Thyroid gland (tissue), 4 donors: ENCODE measurements around the gene ZNF467. TPM values are rescaled to one million over a fixed set of nuclear protein-coding genes. Genes with fewer than 3 reads are reported as not detected.

ENCODE experiments used
- DNase-seq, 2 donors: peaks; one replicate each; pipeline ENCODE4 v3.0.0-alpha.2; 2019
- H3K27ac ChIP-seq, 3 donors: fragments of 200-600 bp; sonication (generic); 1 replicate in 2 of 3; 2 replicates in 1 of 3; pipeline ENCODE4 v1.5.1; 2016 to 2019; ENCODE audit warnings: mild to moderate bottlenecking in 1 of 3, moderate library complexity in 1 of 3
- H3K27me3 ChIP-seq: fragments of 200-600 bp; sonication (generic); one replicate; pipeline ENCODE4 v1.5.1; 2019
- H3K36me3 ChIP-seq, 2 donors: fragments of 200-600 bp; sonication (generic); one replicate each; pipeline ENCODE4 v1.5.1; 2016 to 2019
- H3K4me1 ChIP-seq, 2 donors: fragments of 200-600 bp; sonication (generic); one replicate each; pipeline ENCODE4 v1.5.1; 2017 to 2019
- H3K4me3 ChIP-seq, 3 donors: fragments of 200-600 bp; sonication (generic); replicated peaks in 1 of 3; 1 replicate in 2 of 3; 2 replicates in 1 of 3; pipeline ENCODE4 v1.5.1; 2016; ENCODE audit warnings: mild to moderate bottlenecking in 1 of 3
- H3K9me3 ChIP-seq: fragments of 200-600 bp; sonication (generic); one replicate; pipeline ENCODE4 v1.5.1; 2017
- POLR2A ChIP-seq, 2 donors: fragments of 450-650 bp; IDR thresholded peaks; one replicate each; pipeline ENCODE4 v1.6.1; 2017; ENCODE audit warnings: antibody characterized with exemption in 2 of 2, mild to moderate bottlenecking in 2 of 2, moderate library complexity in 1 of 2
- WGBS, 2 donors: methylation state at CpG; one replicate each; pipeline ENCODE4 v1.1.5; 2017; 5-methylcytosine and 5-hydroxymethylcytosine counted together
- intact Hi-C: fragments of 100-400 bp; cut with DNase I; formaldehyde crosslinking; loops from one replicate; pipeline ENCODE4 v1.15.1; 2023
- total RNA-seq, 4 donors: library from RNA; depleted of rRNA; stranded (reverse); fragments of >200 nt; gene quantifications; one replicate each; pipeline ENCODE4 v1.2.3, GENCODE V29; 2016
- TF ChIP-seq, protein P1 (sequence below), 6 experiments: fragments of 200-600 bp in 3 of 6; fragments of 450-650 bp in 3 of 6; sonication (generic) in 3 of 6; IDR thresholded peaks; one replicate each; pipeline ENCODE4 v1.5.1; 2016 to 2019; ENCODE audit warnings: antibody characterized with exemption in 6 of 6, mild to moderate bottlenecking in 2 of 6, inconsistent platforms in 1 of 6, moderate library complexity in 1 of 6

ZNF467 gene
- total RNA-seq, 4 donors from 2014 or later: 11.8 to 18.8 (median 15.5) TPM

DNA sequence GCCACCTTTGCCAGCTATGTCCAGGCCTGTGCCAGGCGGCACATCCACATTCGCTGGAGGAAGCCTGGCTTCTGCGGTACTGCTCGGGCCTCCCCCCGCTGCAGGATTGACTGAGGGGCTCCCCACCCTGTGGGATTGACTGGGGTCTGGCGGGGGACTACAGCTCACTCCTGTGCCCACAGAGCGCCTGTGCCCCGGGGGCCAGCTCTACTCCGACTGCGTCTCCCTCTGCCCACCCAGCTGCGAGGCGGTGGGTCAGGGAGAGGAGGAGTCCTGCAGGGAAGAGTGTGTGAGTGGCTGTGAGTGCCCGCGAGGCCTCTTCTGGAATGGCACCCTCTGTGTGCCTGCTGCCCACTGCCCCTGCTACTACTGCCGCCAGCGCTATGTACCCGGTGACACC, 6.7 kb upstream of the ZNF467 start:
- intact Hi-C loops: no loop called here

DNA sequence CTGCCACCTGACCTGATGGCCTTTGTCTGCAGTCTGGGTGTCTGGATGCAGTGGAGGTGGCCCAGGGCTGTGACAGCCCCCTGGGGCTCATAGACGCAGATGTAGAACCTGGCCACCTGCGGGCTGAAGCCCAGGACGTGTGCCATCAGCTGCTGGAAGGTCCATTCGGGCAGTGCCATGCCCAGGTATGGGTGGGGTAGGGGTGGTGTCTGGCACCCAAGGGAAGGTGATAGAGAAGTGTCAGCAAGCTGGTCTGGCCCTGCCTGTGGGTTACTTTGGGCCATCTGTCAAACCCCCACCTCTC, 6.1 kb upstream of the ZNF467 start:
- no peaks in the 10 kb centered on the region for H3K9me3 ChIP-seq
- 88 to 97% methylated on average over 4 of the region's 4 CpGs for WGBS, 2 donors
- H3K4me3 ChIP-seq: no peak overlapping the region
- intact Hi-C loops: no loop called here
- peaks cover 3 to 17% of the 10 kb centered on the region in 2 donors for H3K4me1 ChIP-seq
- no peaks in the 10 kb centered on the region for H3K27me3 ChIP-seq
- H3K36me3 ChIP-seq: no peaks in the 10 kb centered on the region
- DNase-seq: no peak
- TF ChIP-seq POLR2A (IDR thresholded peaks at IDR 0.05): no peak
- TF ChIP-seq, protein P1, sequence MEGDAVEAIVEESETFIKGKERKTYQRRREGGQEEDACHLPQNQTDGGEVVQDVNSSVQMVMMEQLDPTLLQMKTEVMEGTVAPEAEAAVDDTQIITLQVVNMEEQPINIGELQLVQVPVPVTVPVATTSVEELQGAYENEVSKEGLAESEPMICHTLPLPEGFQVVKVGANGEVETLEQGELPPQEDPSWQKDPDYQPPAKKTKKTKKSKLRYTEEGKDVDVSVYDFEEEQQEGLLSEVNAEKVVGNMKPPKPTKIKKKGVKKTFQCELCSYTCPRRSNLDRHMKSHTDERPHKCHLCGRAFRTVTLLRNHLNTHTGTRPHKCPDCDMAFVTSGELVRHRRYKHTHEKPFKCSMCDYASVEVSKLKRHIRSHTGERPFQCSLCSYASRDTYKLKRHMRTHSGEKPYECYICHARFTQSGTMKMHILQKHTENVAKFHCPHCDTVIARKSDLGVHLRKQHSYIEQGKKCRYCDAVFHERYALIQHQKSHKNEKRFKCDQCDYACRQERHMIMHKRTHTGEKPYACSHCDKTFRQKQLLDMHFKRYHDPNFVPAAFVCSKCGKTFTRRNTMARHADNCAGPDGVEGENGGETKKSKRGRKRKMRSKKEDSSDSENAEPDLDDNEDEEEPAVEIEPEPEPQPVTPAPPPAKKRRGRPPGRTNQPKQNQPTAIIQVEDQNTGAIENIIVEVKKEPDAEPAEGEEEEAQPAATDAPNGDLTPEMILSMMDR (IDR thresholded peaks at IDR 0.05): no peak
- no peak overlapping the region for H3K27ac ChIP-seq

More for the DNA sequence above, 6.7 kb upstream of the ZNF467 start:
- Histone ChIP-seq H3K36me3 (no peaks in the 10 kb centered on the region), H3K4me1 (peaks cover 0 to 11% of the 10 kb centered on the region in 2 donors), H3K27me3 (no peaks in the 10 kb centered on the region), H3K9me3 (no peaks in the 10 kb centered on the region), H3K27ac (no peak overlapping the region), H3K4me3 (no peak overlapping the region)
- no peak for DNase-seq
- TF ChIP-seq, protein P1 (IDR thresholded peaks at IDR 0.05): no peak
- no peak for TF ChIP-seq POLR2A (IDR thresholded peaks at IDR 0.05)
- 94 to 95% methylated on average over 11 to 14 of the region's 17 CpGs for WGBS, 2 donors

DNA sequence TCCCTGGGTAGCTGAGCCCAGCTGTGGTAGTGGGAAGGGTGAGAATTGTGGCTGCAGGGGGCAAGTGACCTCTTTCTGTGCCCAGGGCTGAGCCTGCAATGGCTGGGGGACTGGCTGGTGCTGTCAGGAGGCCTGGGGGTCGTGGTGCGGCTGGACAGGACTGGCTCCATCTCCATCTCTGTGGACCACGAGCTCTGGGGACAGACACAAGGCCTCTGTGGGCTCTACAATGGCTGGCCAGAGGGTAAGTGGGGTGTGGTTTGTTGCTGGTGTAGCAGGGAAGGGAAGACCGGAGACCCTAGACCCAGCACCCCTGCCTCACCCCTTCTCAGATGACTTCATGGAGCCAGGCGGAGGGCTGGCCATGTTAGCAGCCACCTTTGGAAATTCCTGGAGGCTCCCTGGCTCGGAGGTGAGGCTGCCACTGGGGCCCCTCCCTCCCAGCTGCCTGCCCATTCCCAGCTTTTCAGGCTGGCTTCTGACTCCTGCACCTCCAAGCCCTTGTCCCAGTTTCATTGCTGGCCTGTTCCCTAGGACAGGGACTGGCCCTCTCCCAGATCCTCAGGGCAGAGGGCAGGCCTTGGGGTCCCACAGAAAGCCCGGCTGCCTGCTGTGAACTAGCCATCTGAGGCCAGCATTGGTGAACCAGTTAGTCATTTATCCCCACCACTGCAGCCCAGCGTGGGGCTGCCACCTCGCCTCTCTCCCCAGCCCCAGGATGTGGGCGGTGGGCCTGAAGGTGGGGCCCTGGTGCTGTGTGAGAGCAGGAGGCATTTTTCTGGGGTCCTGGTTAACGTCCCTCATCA, 5.5 kb upstream of the ZNF467 start:
- Histone ChIP-seq H3K36me3 (no peaks in the 10 kb centered on the region), H3K27ac (no peak overlapping the region), H3K9me3 (no peaks in the 10 kb centered on the region), H3K4me1 (peaks cover 9 to 22% of the 10 kb centered on the region in 2 donors), H3K27me3 (no peaks in the 10 kb centered on the region), H3K4me3 (no peak overlapping the region)
- TF ChIP-seq, protein P1 (IDR thresholded peaks at IDR 0.05): no peak
- TF ChIP-seq POLR2A (IDR thresholded peaks at IDR 0.05): no peak
- DNase-seq: no peak
- 88 to 90% methylated on average over 8 to 10 of the region's 11 CpGs for WGBS, 2 donors
- intact Hi-C loops: no loop called here

DNA sequence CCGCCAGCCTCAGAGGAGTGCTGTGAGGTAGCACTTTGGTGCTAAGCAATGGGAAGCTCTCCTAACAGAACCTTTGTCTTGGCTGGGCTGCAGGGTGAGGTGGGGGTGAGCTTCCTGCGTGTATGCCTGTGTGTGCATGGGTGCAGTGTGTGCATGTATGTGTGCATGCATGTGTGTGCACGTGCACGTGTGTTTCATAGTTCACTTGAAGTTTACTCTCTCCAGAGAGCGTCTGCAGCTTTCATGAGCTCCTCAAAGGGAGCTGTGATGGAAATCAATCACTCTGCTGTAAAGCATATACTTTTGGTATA, 4.9 kb upstream of the ZNF467 start:
- DNase-seq: no peak
- no peak overlapping the region for H3K27ac ChIP-seq
- H3K4me3 ChIP-seq: no peak overlapping the region
- no peaks in the 10 kb centered on the region for H3K36me3 ChIP-seq
- intact Hi-C loops: no loop called here
- WGBS, 2 donors: 52 to 70% methylated on average over 3 to 5 of the region's 5 CpGs
- no peaks in the 10 kb centered on the region for H3K9me3 ChIP-seq
- no peaks in the 10 kb centered on the region for H3K27me3 ChIP-seq
- TF ChIP-seq, protein P1 (IDR thresholded peaks at IDR 0.05): no peak
- TF ChIP-seq POLR2A (IDR thresholded peaks at IDR 0.05): no peak
- H3K4me1 ChIP-seq: peaks cover 11 to 24% of the 10 kb centered on the region in 2 donors

DNA sequence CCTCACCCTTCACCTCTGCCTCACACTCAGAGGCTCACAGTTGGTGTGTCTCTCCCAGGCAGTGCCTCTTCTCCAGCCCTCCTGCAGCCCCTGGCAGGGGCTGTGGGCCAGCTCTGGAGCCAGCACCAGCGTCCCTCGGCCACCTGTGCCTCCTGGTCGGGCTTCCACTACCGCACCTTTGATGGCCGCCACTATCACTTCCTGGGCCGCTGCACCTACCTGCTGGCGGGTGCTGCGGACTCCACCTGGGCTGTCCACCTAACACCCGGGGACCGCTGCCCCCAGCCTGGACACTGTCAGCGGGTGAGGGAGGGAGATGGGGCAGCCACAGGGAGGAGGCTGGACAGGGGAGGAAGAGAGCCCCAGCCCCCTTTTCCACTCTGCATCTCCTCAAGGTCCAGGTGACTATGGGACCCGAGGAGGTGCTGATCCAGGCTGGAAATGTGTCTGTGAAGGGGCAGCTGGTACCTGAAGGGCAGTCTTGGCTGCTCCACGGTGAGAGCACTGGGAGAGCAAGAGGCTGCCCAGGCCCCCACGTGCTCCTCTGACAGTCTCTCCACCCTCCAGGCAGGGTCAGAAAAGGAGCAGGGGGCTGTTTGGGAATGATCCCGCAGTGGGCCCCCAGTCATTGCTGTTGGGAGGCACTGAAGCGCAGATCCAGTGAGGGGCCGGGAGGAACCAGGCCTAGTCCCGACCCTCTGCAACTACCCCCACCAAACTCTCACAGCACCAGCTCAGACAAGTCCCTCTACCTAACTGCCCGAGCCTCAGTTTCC, 4.4 kb upstream of the ZNF467 start:
- Histone ChIP-seq H3K9me3 (no peaks in the 10 kb centered on the region), H3K27ac (no peak overlapping the region), H3K4me3 (no peak overlapping the region), H3K27me3 (no peaks in the 10 kb centered on the region), H3K36me3 (no peaks in the 10 kb centered on the region), H3K4me1 (peaks cover 11 to 24% of the 10 kb centered on the region in 2 donors)
- DNase-seq: no peak
- TF ChIP-seq, protein P1 (IDR thresholded peaks at IDR 0.05): no peak
- TF ChIP-seq POLR2A (IDR thresholded peaks at IDR 0.05): no peak
- 72 to 84% methylated on average over 8 to 17 of the region's 19 CpGs for WGBS, 2 donors
- intact Hi-C loops: no loop called here
